Measurements from ENCODE around the gene COBL.

Gene COBL

DNA sequence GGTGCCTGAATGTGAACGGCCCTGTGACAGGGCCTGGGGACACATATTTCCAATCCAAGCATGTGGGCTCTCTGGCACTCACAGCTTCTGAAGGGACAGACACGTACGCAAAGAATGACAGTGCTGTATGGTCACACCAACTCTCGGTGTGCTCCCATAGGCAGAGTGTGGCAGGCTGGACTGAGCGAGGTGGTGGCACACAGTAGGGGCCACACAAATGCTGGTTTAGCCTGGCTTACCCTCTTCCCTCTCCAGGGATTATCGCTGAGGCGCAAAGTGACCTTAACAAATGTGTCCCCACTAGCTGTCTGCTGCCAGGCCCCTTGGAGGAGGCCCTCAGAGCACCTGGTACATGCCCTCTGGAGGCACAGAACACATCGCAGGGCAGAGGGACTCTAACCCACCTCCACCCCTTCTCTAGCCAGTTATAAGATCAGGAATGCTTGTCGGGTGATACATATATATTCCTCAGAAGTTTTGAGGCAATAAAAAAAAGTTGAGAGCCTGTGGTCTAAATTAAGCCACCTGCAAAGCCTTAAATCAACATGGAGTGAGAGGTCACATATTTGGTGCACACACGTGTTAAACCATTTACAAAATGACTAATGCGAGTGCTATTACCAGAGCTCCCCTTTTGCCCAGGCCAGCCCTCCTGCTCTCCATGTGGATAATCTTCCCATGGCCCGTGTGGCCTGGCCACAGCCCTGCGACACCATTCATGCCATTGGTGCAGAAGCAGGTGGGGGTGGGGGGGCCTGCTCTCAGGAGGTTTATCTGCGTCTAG is 271.1 kb downstream of the COBL start:
- DNase-seq (ENCODE audit: low read depth): peak; percentile 94

DNA sequence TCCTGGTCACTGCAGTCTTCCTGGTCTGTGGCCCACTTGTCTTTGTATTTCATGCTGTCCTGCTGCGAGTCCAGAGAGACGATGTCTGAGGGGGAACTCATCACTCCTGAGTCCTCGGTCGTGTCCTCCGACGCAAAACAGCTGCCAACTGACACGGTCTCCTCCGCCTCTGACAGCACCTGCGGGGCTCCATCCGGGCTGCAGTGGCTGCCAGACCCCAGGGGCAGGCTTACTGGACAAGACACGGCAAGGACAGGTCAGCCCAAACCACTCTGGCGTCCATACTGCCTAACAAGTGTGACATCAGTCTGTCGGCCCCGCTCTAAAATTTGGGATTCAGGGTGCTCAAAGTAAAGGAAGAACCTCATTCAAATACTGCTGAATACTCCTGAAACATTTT is 273.1 kb downstream of the COBL start:
- DNase-seq (ENCODE audit: low read depth): no peak

GRCh38 chr7:51040787-51041186 is 275.8 kb downstream of the COBL start:
- DNase-seq (ENCODE audit: low read depth): peak; percentile 46

- no peak for DNase-seq (ENCODE audit: low read depth)
These were observed 278.0 kb downstream of the COBL start for GRCh38 chr7:51038573-51038972.

- peak; percentile 66 for DNase-seq (ENCODE audit: low read depth)
These were observed 280.9 kb downstream of the COBL start for GRCh38 chr7:51035716-51036115.

- peak; percentile 79 for DNase-seq (ENCODE audit: low read depth)
These were observed 281.9 kb downstream of the COBL start for GRCh38 chr7:51034521-51035264.

GRCh38 chr7:51033727-51034520 is 282.7 kb downstream of the COBL start:
- no peak for DNase-seq (ENCODE audit: low read depth)

- DNase-seq (ENCODE audit: low read depth): no peak
These were observed 284.7 kb downstream of the COBL start for GRCh38 chr7:51031791-51032515.

GRCh38 chr7:51031216-51031615 is 285.4 kb downstream of the COBL start:
- no peak for DNase-seq (ENCODE audit: low read depth)

DNA sequence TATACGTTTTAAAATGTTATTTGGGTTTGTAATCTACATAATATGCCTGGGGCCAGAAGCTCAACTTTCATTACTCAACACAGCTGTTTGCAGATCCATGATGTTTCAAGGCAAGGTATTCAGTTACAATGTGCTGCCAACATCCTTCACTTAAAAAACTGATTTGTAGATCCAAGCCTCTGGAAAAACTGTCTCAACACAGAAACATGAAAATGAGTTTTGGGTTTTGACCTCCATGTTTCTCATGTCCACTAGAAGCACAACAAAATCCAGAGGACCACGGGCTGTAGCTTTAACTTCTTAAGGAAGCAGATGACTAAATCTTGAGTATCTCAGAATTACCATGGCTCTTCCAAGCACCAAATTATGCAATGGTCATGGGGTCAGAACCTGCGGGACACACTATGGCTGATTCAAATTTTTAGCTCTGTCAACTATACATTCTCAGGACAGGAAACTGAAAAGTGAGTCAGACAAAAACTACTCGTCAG is 286.9 kb downstream of the COBL start:
- peak; percentile 92 for DNase-seq (ENCODE audit: low read depth)

DNA sequence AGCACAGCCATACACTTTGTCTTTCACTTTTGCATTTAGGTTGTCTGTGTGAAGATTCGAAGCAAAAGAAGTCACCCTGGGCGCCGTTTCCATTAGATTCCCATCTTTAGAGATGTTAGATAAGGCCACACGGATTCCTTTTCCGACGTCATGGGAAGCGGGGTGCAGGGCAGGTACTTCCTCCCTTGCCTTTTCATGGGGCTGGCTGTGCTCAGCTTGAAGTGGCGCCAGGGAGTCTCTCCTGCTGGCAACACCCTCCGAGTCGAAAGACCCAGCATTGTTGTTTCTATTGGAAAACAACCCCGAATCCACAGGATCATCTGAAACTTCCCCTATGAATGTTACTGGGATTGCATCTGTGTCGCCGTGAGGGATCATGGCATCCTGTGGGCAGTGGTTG is 287.5 kb downstream of the COBL start:
- DNase-seq (ENCODE audit: low read depth): no peak

DNA sequence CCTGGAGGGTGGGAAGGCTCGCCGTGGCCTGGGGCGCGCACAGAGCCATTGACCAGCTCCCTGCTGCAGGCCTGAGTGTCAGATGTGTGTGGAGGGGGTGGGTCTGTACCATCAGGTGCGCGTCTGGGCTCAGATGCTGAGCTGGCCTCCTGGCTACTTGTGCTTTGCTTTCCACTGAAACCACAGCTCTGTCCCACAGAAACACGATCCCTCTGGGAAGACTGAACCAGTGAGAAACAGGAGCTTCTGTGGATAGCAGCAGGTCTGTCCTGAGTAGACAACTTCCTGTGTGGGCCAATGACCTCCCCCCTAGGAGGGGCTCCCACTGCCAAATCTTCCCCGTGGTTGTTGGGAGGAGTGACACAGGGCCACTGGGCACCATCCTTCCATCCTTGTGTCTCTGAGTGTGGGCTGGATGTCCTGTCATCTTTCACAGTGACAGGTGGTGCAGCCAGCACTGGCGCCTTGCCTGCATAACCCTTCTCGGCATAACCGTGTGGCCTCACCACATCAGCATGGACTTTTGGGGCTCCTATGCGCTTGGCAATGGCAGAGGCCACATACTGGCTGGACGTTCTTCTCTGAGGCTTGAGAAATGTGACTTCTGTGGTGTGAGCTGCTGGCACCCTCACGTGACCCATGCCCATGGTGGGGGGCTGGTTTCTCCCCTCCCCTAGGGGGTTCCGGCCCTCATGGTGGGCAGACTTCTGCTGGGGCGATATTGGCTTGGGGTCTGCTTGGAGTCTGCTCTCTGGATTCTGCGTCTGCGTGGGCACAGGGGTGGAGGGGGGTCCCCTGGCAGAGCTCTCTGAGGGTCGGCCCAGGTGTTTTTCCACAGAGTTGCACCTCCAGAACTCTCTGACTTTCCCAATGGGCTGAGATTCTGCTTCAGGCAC is 288.4 kb downstream of the COBL start:
- DNase-seq (ENCODE audit: low read depth): peak; percentile 33

DNA sequence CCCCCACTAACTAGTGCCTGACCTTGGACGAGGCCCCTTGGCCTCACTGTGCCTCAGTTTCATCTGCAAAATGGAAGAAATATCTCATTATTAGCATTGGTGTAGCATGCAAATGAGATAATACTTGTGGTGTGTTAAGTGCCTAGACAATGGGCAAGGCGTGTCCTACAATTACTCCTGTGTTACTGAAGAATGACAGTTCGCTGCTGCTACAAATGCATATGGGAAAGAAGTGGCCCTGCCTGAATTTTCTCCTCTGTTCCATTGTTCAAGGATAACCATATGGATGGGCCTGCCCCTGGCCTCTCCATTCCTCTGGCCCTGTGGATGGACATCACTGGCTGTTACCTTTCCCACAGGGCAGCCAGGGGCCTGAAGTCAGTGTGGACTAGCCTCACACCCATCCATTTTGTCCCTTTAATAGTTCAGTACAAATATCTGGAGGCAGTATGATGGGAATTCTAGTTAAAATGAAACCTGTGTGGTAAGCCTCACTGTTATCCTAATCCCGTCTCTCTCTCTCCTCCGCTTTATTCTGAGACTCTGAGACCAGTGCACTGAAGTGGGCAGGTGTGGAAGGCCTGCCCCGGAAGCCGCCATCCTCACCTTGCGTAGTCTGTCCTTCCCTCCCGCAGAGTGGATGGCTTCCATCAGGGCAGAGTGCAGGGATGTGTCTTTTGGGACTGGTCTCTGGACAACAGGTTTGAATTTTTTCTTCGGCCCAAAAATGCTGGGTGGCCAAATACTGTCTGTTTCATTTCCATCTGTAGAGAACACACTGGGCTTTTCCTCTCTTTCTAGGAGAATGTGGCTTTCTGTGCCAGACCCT is 289.3 kb downstream of the COBL start:
- no peak for DNase-seq (ENCODE audit: low read depth)

- DNase-seq (ENCODE audit: low read depth): no peak
These were observed 290.3 kb downstream of the COBL start for GRCh38 chr7:51026341-51026740.

GRCh38 chr7:51025668-51026067 is 290.9 kb downstream of the COBL start:
- no peak for DNase-seq (ENCODE audit: low read depth)

DNA sequence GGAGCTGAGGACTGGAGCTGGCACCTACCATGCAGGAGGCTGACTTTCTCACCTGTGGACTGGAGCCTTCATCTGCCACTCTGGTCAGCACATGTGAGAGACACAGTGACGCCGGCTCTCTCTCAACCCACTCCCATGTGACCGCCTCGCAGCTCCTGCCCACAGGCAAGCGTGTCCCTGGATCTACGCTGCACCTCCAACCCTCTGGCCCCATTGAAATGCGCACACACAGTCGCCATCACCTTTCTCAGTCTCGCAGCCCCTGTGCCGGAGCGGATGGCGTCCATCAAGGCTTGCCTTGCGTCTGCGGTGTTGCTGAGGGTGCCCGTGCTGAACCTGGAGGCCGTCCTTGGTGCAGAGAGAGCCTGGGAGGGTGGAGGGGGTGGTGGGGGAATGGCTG is 291.7 kb downstream of the COBL start:
- no peak for DNase-seq (ENCODE audit: low read depth)

DNA sequence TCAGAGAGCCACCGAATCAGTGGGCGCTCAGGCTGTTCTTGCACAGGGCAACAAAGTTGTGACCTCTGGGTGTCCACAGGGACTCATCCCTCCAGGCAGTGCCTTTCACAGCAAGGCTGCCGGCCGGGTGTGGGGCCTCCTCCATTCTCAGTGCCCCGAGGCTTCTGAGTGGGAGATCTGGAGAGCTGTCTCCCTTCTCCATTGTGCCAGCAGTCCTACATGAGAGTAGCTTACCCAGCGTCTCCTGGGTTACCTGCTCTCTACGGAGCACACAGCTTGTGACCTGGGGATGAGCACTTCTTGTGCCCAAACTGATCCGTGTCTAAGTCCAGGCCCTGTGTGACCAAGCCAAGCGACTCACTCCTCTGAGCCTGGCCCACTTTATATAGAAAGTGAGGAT is 293.1 kb downstream of the COBL start:
- DNase-seq (ENCODE audit: low read depth): no peak

DNA sequence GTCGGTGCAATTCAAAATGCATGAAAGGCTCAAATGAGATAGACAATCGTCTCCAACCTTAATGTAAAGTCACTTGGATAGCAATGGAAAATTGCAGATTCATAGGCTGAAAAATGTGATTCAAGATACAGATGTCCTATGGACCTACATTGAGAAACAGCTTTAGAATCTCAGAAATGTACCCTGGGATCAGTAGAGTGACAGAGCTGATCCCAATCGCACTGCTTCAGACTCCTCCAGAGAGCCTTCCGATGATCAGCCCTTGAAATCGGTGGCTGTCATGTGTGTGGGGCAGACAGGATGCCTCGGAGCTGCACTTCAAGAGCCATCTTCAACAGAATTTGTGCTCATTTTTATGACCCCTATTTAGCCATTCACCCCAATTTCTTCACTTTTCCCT is 293.8 kb downstream of the COBL start:
- DNase-seq (ENCODE audit: low read depth): no peak

GRCh38 chr7:51021906-51022570 is 294.6 kb downstream of the COBL start:
- peak; percentile 45 for DNase-seq (ENCODE audit: low read depth)
